Keratinocyte (primary cell): ENCODE results near the gene RCVRN. TPM values are rescaled to one million over a fixed set of nuclear protein-coding genes. Genes with fewer than 3 reads are reported as not detected.

Source experiments
- DNase-seq: peaks from one replicate; pipeline ENCODE4 v3.0.0-alpha.2; 2011; ENCODE audit warnings: low read depth, missing footprints, low spot score
- FAIRE-seq: peaks from 2 replicates; lab custom pipeline; 2011; peaks lifted over from hg19 to GRCh38; lab: Jason Lieb, UNC
- H2AFZ ChIP-seq: 2 replicates; pipeline ENCODE4 v1.6.0; 2012; ENCODE audit warnings: low read length, control low read depth, inconsistent platforms; ENCODE audit not compliant: control insufficient read depth
- H3K27ac ChIP-seq: 2 replicates; pipeline ENCODE4 v1.5.1; 2011; ENCODE audit warnings: low read length; ENCODE audit not compliant: control insufficient read depth, insufficient read depth
- H3K27me3 ChIP-seq: 3 replicates; pipeline ENCODE4 v1.6.0; 2011; ENCODE audit warnings: low read length; ENCODE audit not compliant: control insufficient read depth, insufficient read depth; ENCODE audit errors: extremely low read depth
- H3K36me3 ChIP-seq, 2 experiments: 2 replicates in 1 of 2; 3 replicates in 1 of 2; pipeline ENCODE4 v1.5.1; 2011; ENCODE audit warnings: low read length in 2 of 2, mild to moderate bottlenecking in 1 of 2; ENCODE audit not compliant: control insufficient read depth in 2 of 2, insufficient read depth in 2 of 2; ENCODE audit errors: extremely low read depth in 1 of 2
- H3K4me1 ChIP-seq: 3 replicates; pipeline ENCODE4 v1.5.1; 2011; ENCODE audit warnings: low read length; ENCODE audit not compliant: control insufficient read depth, insufficient read depth; ENCODE audit errors: extremely low read depth
- H3K4me2 ChIP-seq: 3 replicates; pipeline ENCODE4 v1.6.0; 2011; ENCODE audit warnings: low read depth, low read length; ENCODE audit not compliant: control insufficient read depth, insufficient read depth; ENCODE audit errors: extremely low read depth
- H3K4me3 ChIP-seq, 3 experiments: fragments of 200-600 bp in 1 of 3; sonication (generic) in 1 of 3; 2 replicates in 2 of 3; 3 replicates in 1 of 3; pipeline ENCODE4 v1.5.1; 2011 to 2016; ENCODE audit warnings: low read length in 3 of 3, mild to moderate bottlenecking in 3 of 3, control low read depth in 2 of 3, inconsistent platforms in 1 of 3, low read depth in 1 of 3, mixed read lengths in 1 of 3, mixed run types in 1 of 3, moderate library complexity in 1 of 3; ENCODE audit not compliant: control insufficient read depth in 2 of 3, insufficient read depth in 2 of 3; ENCODE audit errors: extremely low read depth in 1 of 3
- H3K79me2 ChIP-seq: 2 replicates; pipeline ENCODE4 v1.6.0; 2012; ENCODE audit warnings: low read length; ENCODE audit not compliant: control insufficient read depth, insufficient read depth
- H3K9ac ChIP-seq: 3 replicates; pipeline ENCODE4 v1.6.0; 2011; ENCODE audit warnings: low read length; ENCODE audit not compliant: control insufficient read depth, insufficient read depth; ENCODE audit errors: extremely low read depth
- H3K9me1 ChIP-seq: 3 replicates; pipeline ENCODE4 v1.6.0; 2011; ENCODE audit warnings: low read length; ENCODE audit not compliant: control insufficient read depth, insufficient read depth; ENCODE audit errors: extremely low read depth
- H3K9me3 ChIP-seq: 2 replicates; pipeline ENCODE4 v1.5.1; 2012; ENCODE audit warnings: low read depth, low read length; ENCODE audit not compliant: control insufficient read depth
- H4K20me1 ChIP-seq: 3 replicates; pipeline ENCODE4 v1.6.0; 2011; ENCODE audit warnings: low read length; ENCODE audit not compliant: control insufficient read depth, insufficient read depth; ENCODE audit errors: extremely low read depth
- EZH2 ChIP-seq: IDR thresholded peaks from one replicate; pipeline ENCODE4 v1.6.1; 2012; ENCODE audit warnings: inconsistent platforms, mild to moderate bottlenecking, low read length, moderate library complexity
- dilution Hi-C: fragments of 300-500 bp; cut with MboI; formaldehyde crosslinking; loops from one replicate; pipeline ENCODE4 v1.7.0; 2020; ENCODE audit warnings: low sequenced_read_pairs; ENCODE audit not compliant: extremely low pct_ligation_motif_present
- polyA plus RNA-seq, 5 experiments: library from polyadenylated mRNA; depleted of rRNA in 3 of 5; stranded (reverse) in 3 of 5; stranded (forward) in 1 of 5; unstranded in 1 of 5; fragments of >200 nt; gene quantifications; 1 replicate in 1 of 5; 2 replicates in 3 of 5; 3 replicates in 1 of 5; pipeline versions ENCODE4 v1.2.1 to v1.2.3, GENCODE V29; 2011 to 2012; ENCODE audit warnings: missing spikeins in 2 of 5, low read depth in 1 of 5, low replicate concordance in 1 of 5
- TF ChIP-seq, protein P1 (sequence below), 3 experiments: IDR thresholded peaks in 1 of 3; conservative IDR thresholded peaks in 1 of 3; optimal IDR thresholded peaks in 1 of 3; 2 replicates in 2 of 3; 3 replicates in 1 of 3; pipeline versions ENCODE3 to v1.5.1; 2011; ENCODE audit warnings: low read length in 3 of 3, mild to moderate bottlenecking in 3 of 3, moderate library complexity in 2 of 3, control low read depth in 1 of 3, inconsistent platforms in 1 of 3; ENCODE audit not compliant: insufficient read depth in 2 of 3; ENCODE audit errors: extremely low read depth in 1 of 3

The RCVRN gene
- polyA plus RNA-seq, 1 donor (not counting 4 experiments of a cell fraction or from before 2014, with no cell fraction given) = not detected

DNA sequence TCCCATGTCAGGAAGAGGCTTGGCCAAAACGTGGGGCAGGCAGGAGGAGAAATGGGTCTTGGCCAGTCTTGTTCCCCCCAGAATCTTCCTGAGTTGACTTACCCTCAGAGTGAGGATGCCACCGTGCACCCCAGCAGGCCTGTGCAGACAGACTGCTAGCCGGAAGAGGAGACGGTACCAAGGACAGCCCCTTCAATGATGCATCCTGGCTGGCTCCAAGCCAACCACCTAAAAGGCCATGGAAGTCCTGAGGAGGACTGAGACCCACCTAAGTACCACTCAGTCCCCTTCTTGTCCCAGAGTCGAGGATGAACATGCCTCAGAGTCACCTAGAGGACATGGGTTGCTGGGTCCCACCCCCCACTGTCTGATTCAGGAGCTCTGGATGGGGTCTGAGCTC is 46.7 kb upstream of the RCVRN start:
- dilution Hi-C loops = no loop called here
- H3K9ac ChIP-seq = no peak overlapping the region
- no peaks in the 10 kb centered on the region for H3K9me3 ChIP-seq

DNA sequence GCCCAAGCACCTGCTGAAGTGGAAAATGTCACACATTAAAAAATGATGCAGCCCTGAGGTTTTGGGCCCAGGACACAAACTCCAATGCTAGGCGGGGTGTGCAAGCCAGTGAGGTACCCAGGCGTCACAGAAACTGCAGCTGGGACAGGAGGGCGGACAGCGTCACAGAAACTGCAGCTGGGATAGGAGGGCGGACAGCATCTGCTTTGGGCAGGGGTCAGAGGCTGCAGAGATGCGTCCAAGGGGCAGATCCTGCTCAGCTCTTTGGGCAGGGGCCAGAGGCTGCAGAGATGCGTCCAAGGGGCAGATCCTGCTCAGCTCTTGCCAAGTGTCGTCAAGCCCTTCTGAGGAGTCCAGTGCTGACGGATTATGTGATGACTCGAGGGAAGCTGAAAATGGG is 43.9 kb upstream of the RCVRN start:
- DNase-seq (no peak), FAIRE-seq (no peak)
- H3K79me2 ChIP-seq = no peaks in the 10 kb centered on the region
- H2AFZ ChIP-seq = no peak overlapping the region
- H3K4me3 ChIP-seq = no peak overlapping the region
- H3K9me3 ChIP-seq = no peaks in the 10 kb centered on the region
- H3K9me1 ChIP-seq = no peaks in the 10 kb centered on the region
- no peaks in the 10 kb centered on the region for H3K36me3 ChIP-seq
- H4K20me1 ChIP-seq = no peaks in the 10 kb centered on the region
- no peak overlapping the region for H3K4me2 ChIP-seq
- no peaks in the 10 kb centered on the region for H3K27me3 ChIP-seq
- TF ChIP-seq, protein P1, sequence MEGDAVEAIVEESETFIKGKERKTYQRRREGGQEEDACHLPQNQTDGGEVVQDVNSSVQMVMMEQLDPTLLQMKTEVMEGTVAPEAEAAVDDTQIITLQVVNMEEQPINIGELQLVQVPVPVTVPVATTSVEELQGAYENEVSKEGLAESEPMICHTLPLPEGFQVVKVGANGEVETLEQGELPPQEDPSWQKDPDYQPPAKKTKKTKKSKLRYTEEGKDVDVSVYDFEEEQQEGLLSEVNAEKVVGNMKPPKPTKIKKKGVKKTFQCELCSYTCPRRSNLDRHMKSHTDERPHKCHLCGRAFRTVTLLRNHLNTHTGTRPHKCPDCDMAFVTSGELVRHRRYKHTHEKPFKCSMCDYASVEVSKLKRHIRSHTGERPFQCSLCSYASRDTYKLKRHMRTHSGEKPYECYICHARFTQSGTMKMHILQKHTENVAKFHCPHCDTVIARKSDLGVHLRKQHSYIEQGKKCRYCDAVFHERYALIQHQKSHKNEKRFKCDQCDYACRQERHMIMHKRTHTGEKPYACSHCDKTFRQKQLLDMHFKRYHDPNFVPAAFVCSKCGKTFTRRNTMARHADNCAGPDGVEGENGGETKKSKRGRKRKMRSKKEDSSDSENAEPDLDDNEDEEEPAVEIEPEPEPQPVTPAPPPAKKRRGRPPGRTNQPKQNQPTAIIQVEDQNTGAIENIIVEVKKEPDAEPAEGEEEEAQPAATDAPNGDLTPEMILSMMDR (optimal IDR thresholded peaks at IDR 0.05 in 1 of 3, IDR thresholded peaks at IDR 0.05 in 1 of 3, conservative IDR thresholded peaks at IDR 0.05 in 1 of 3; ENCODE audit: extremely low read depth in 1 of 3, insufficient read depth in 2 of 3, low read length in 3 of 3) = no peak
- TF ChIP-seq EZH2 = no peak
- H3K9ac ChIP-seq = no peak overlapping the region
- H3K27ac ChIP-seq = no peak overlapping the region
- dilution Hi-C loops = no loop called here
- no peaks in the 10 kb centered on the region for H3K4me1 ChIP-seq

More for the DNA sequence above, 46.7 kb upstream of the RCVRN start:
- no peaks in the 10 kb centered on the region for H3K79me2 ChIP-seq
- DNase-seq = no peak
- peaks cover 13% of the 10 kb centered on the region for H3K27me3 ChIP-seq
- H3K4me1 ChIP-seq = no peaks in the 10 kb centered on the region
- H3K4me3 ChIP-seq = no peak overlapping the region
- H3K27ac ChIP-seq = no peak overlapping the region
- H3K36me3 ChIP-seq = no peaks in the 10 kb centered on the region
- H3K9me1 ChIP-seq = no peaks in the 10 kb centered on the region
- no peak overlapping the region for H3K4me2 ChIP-seq
- FAIRE-seq = no peak
- no peaks in the 10 kb centered on the region for H4K20me1 ChIP-seq
- TF ChIP-seq, protein P1 (optimal IDR thresholded peaks at IDR 0.05 in 1 of 3, IDR thresholded peaks at IDR 0.05 in 1 of 3, conservative IDR thresholded peaks at IDR 0.05 in 1 of 3; ENCODE audit: extremely low read depth in 1 of 3, insufficient read depth in 2 of 3, low read length in 3 of 3) = no peak
- no peak for TF ChIP-seq EZH2
- no peak overlapping the region for H2AFZ ChIP-seq
